ENCODE measurements around the gene NKX2-2. TPM values are rescaled to one million over a fixed set of nuclear protein-coding genes. Genes with fewer than 3 reads are reported as not detected.
A peak's percentile ranks its signal among the peaks of the same experiment; 100 is the strongest.

Gene NKX2-2
- total RNA-seq, 1 experiment from 2014 or later: 4.4 TPM

DNA sequence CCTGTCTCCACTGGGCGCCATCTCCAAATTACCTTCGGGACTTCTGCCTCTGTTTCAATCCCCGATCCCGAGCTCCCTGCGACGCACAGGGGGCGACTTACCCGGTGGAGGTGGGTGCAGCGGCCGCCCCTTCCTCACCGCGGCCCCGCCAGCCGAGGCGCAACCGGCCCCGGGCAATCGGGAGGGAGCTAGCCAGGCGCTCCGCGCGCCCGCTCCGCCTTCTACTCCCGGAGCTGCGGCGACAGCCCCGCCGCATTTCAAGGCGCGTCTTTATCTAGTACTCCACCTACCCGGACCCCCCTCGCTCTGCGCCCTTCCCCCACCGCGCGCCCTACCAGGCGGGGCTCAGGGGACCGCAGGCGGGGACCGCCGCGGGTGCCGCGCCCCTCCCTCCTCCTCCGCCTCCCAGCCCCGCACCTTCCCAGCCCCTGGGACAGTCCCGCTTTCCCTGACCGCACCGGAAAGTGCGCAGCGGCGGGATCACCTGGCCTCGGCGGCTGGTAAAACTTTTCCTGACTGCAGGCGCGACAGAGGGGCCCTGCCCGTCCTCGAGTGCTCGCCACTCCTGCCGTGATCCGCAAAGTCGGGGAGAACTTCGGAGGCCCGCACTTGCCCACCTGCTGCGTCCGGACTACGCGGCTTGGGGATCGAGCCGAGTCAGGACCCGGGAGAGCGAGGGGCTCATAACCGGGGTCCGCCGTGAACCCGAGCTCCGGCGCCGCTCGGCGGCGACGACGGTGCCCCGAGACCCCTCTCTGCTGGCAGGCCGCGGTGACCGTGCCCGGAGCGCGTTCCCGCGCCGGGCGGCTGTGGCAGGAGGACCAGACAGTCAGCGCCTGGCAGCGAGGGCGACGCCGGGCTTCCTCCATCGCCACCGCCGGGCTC, 8.0 kb upstream of the NKX2-2 start:
- DNase-seq (ENCODE audit: low spot score): no peak

DNA sequence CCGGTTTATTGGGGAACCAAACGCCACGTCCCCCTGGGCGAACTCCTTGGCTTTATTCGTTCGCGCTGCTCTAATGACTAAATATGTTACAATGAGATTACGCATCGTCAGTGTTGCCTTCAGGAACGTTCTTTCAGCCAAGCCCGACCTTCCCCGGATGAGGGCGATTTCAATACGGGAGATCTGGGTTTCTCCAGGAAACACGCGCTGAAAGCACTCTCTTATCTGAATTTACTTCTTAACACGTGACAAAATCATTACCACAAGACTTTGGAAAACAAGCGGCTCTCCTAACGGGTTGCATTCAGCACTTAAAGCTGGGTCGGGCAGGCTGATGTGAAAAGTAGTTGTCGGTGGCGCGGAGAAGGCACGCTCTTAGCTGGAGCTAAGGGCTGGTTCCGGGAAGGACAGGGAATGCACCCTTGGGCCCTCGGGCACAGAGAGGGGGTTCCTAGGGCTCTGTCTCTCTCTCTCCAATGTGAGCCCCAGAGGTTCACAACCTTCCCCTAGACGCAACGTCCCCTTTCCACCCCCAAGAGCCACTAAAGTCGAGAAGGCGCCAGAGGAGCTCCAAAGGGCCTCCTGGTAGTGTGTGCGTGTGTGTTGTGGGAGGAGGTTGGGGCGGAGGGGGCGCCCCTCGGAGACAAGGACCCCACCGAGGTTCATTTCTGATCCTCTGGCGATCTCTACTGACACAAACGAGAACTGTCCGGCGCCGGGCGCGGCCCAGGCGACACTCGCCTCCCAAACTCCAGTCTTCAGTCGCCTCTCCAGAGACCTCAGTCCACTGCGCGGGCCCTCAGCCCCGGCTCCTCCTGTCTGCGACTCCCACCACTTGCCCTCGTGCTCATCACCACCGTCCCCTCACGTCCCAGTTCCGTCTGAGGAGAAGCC, 7.1 kb upstream of the NKX2-2 start:
- no peak for DNase-seq (ENCODE audit: low spot score)

DNA sequence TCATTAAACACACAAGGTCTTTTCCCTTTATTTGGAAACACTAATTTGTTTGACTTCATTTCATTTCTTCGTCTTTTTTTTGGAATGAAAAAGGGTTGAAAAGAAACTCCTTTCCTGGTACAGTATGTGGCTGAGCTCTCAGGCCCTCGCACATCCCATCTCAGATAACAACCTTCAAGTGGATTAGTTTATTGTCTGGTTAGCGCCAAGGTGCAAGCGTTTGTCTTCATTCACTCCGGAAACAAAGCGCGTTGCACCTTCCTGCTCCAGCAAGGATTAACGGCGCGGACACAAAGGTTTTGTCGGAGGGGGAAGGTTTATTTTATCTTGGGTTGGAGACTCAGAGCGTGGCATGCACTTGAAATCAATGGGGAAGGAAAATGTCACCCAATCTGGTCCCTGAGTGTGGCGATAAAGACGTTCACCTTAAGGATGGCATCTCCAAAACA, 5.3 kb upstream of the NKX2-2 start:
- DNase-seq (ENCODE audit: low spot score): no peak

DNA sequence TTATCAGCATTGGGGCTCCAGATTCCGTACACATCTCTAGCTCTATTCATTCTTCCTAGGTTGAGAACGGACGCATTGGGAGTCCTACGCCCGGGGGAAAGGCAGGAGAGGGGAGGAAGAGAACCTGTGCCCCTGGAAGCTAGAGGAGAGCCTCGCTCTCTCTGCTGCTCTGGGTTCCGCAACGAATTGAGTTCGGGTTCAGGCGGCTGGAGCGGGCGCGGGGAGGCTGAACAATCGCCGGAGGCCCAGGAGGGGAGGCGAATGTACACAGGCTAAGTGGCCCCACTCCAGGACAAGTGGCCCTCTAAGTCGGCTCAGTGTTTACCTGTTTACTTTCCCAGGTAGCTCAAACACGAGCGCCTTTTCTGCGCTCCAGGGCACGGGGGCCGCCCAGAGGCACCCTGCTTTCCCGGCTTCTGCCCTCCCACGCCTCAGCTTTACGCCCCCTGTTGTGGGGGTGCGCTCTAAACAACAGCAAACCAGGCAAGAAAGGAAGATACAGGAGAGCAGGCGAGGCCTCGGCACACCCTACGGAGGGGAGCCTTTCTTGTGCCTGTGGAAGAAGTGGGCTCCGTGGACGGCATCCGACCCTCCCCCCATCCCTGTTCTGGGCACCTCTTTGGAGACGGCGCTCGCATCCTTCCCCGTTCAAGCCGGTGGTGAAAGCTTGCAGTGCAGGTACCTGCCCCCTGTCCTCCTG, 4.6 kb upstream of the NKX2-2 start:
- no peak for DNase-seq (ENCODE audit: low spot score)

DNA sequence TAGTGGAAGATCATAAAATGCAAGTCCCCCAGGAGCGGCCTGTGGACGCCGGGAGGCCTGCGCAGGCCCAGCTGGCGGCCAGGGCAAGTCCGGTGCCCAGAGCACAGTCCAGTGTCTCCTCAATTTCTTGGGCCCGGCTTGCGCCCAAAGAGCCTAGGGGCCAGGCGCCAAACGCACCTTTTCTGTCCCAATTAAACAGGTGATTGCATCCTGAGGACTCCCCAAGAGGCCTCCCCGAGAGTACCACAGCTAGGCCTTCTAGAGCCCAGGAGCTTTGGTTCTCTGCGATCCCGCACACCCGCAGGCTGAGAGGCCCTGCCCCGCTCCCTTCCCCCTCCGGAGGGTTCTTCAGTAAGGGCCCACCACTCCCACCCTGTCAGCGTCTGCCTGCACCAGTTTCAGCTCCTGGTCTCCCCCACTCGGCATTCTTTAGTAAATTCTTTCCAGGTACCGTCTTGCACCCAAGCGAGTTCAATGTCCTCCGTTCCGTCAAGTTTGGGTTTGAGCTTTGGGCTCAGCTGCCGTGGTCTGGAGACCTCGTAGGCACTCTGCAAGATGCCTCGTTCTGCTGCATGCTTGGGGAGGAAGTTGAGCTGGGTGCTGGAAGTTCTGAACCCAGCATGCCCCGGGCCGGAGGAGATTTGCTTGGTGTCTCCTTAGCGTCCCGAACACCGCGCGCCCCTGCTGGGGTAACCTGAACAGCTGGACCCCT, 3.9 kb upstream of the NKX2-2 start:
- DNase-seq (ENCODE audit: low spot score): no peak

DNA sequence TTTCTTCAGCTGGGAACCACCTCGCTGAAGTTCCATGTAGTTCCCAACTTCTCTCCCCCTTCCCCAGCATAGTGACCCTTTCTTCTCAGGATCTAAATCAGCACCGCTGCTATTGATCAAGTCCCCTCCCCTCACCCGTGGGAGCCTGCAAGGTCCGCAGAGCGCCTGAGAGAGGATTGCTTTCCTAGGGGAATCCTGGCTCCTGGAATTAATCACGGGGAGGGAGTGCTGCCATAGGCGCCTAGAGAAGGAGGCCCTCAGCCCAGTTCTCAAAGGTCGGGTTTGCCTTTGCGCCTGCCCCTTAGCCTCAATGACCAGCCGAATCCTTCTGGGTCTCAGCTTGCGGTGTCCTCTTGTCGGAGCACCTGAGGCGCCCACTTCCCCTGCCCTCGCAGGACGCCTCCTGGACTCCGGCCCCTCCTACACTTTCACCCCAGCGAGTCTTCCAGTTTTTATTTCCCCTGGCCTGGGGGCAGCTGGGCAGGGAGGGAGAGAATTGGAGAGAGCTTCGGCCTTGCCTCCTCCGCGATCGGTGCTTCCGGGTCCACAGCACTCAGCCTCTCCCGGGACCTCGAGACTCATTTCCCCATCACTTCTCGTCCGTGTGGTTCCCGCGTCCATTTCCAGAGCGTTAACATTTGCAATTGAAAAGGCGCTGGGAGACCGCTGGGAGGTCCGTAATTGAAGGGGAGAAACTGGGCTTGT, 3.1 kb upstream of the NKX2-2 start:
- no peak for DNase-seq (ENCODE audit: low spot score)

DNA sequence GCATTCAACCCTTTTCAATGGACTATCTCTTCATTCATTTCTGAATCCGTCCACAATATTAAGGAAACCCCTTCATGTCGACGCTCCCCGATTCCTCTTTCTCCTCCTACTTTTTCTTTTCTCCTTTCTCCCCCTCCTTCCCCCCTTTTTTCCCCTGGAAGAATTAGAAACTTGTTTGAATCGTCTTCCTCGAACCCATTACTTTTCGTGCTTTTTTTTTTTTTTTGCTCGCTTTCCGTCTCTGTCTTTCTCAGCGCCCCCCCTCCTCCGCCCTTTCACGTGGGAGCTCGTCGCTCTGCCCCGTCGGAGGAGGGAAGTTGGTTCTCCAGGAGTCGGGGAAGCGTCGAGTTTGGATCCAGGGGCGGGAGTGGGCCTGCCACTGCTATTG, 2.3 kb upstream of the NKX2-2 start:
- no peak for DNase-seq (ENCODE audit: low spot score)

DNA sequence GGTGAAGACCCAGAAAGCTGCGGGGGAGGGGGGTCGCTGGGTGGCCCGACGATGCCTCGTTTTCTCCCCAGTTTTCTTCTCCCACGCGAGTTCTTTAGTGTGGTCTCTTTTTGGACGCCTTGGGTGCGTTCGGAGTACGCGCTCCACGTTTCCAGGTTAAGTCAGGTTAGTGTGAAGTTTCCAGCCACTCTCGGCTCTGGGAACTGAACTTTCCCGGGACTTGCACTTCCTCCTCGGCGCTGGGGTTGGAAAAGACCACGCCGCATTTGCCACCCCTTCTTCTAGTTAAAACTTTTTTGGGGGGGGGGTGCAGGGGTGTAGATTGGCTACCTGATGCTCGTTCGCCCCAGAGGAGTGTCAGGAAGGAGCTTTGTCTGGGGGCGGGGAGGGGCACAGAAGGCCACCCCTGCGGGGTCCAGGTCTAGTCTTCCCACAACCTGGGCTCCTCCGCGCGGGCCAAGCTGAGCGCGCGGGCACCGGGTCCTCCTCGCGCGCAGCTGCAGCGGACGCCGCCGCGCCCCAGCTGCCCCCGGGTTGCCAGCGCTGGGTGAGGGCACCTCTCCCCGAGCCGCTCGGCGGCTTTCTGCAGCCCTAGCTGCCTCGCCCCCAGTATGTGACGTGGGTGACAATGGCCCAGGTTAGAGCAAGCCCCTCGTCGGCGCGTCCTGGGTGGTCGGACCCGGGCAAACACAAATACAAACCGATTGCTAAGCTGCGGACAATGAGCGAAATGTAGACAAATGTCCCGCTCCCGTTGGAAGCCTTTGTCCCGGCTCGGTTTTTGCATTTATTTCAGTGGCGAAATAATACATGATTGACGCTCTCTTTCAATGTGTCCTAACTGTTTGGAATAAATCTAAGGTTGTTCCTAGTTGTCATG, 1.7 kb upstream of the NKX2-2 start:
- DNase-seq (ENCODE audit: low spot score): no peak

DNA sequence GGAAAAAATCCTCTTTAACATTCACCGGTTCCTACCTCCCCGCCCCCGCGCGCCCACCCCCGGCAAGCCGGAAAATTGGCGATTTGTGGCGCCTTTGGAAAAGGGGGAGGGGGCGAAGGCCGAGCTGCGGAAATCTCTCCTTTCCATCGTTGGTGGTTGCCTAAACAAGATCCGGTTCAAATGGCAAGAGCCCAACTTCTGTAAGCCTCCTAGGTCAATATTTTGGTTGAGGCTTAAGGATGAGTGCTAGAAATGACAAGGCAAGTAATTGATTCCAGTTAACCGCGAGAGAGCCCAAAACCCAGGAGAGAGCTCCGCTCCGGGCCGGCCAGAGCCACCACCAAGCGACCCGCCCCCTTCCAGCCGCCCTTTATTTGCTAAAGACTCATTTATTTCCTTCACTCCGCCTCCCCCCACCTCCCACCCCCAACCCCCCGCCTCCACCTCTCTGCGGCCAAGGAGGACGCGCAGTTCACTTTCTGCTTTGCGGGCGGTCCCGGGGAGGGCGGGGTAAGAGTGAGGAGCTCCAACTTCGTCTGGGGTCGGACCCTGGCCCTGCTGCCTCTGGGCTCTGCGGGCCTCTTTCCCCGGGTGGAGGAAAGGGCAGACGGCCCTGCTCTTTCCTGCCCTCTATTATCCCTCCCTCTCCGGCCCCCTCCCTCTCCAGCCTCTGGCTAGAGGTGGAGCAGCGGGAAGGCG, 838 bp upstream of the NKX2-2 start:
- peak; percentile 29 for DNase-seq (ENCODE audit: low spot score)

DNA sequence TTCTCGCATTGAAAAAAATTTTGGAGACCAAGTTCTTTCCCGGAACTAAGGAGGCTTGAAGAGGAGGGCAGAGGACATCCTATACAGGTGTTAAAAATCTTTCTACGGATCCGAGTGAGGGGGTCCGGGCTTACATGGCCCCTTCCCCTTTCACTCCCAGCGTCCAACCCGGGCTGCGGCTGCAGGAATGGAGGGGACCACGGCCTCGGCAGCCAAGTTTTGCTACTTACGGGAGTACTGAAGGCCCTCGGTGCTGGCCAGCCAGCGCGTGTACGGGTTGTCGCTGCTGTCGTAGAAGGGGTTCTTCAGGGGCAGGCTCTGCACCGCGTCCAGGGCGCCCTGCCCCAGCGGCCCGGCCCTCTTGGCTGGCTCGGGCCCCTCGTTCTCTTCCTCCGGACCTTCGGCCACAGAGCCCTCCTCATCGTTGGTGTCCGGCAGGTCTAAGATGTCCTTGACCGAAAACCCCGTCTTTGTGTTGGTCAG, 642 bp downstream of the NKX2-2 start:
- no peak for DNase-seq (ENCODE audit: low spot score)

DNA sequence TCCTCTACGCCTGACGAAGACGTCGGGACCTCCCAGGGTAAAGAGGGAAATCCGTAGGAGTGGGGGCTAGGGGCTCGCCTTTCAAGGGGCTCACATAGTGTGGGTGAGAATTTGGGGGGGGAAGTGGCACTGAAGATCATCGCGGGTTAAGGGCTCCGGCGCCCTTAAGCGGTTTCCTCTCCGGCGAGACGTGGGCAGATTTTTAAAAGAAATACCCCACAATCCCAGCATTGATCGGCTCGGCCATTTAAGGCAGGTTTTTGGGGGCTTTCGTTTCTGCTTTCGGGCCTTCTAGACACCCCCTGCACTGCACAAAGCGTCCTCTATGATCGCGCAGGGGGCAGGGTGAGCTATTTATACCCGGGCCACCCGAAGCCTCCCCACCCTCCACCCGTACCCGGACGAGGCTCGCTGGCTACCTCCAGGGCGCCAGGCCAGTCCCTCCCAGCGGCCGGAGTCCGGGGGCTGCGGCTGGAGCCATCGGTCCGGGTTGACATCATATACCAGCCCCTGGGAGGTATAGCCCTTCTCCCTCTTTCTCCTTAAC, 1.2 kb downstream of the NKX2-2 start:
- DNase-seq (ENCODE audit: low spot score): no peak

DNA sequence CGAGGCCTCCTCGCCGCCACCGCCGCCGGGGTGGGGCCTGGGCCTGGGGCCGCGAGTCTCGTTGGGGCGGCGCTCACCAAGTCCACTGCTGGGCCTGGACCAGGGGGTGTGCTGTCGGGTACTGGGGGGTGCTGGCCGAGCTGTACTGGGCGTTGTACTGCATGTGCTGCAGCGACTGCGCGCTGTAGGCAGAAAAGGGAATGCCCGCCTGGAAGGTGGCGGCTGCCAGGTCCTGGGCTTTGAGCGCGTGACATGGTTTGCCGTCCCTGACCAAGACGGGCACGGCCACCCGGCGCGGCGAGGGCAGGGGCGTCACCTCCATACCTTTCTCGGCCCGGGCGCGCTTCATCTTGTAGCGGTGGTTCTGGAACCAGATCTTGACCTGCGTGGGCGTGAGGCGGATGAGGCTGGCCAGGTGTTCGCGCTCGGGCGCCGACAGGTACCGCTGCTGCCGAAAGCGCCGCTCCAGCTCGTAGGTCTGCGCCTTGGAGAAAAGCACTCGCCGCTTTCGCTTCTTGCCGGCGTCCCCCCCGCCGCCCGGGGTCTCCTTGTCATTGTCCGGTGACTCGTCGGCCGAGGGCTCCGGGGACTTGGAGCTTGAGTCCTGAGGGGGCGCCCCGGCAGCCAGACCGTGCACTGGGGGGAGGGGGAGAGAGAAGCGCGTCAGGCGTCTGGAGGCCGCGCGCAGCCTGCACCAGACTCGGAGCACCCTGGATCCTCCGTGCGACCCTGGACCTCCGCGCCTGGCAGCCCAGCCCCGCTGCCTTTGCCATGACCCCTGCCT, 1.8 kb downstream of the NKX2-2 start:
- no peak for DNase-seq (ENCODE audit: low spot score)

DNA sequence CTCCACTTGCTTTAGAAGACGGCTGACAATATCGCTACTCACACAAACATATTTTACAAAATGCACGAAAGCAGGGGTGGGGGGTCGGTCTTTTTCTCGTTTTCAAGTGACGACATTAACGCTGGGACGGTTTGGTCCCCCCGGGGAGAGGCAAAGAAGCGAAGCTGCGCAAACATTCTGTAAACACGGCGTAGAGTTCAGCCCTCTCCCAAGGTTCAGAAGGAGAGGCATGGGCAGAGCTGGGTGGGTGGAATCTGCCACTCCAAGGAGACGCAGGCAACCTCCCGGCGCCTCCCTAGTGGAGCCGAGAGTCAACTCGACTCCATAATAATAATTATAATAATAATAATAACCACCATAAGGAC, 2.4 kb downstream of the NKX2-2 start:
- DNase-seq (ENCODE audit: low spot score): no peak

DNA sequence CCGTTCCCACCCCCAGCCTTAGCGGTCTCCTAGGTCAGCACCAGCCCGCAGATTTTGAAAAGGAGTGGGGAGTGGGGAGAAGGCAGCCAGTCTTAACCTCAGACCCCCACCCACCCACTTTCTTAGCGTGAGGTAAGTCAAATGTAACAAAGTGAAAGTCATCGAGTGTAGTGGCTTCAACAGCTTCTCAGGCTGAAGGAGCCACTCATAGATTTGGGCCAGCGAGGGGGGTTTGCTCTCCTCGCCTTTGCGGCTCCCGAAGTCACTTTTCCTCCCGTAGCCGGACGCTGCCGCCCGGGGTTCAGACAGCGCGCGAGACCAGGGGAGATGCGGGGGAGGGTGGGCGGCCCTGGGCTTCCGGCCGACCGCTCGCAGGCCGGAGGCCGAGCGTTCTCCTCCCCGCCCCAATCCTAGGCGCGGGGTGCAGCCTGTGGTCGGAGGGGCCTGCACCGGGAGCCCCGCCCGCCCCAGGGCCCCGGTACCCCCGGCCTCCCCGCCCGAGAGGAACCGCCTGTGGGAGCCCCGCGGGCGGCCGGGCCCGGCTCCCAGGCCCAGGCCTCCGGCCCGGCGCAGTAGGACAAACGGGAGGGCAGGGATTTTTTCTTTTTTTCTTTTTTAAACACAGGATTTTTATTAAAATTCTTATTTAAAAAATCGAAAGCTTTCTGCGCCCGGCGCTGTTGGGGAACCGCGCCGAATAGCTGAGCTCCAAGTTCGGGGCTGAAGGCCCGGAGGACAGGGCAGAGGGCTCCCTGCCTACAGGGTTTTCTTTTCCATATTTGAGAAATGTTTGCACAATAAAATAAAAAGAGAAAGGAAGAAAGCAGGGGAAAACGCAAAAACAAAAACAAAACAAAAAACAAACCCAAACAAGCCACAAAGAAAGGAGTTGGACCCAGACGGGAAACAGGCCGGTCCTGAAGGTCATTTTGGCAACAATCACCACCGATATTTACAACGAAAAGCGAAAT, 3.2 kb downstream of the NKX2-2 start:
- no peak for DNase-seq (ENCODE audit: low spot score)

DNA sequence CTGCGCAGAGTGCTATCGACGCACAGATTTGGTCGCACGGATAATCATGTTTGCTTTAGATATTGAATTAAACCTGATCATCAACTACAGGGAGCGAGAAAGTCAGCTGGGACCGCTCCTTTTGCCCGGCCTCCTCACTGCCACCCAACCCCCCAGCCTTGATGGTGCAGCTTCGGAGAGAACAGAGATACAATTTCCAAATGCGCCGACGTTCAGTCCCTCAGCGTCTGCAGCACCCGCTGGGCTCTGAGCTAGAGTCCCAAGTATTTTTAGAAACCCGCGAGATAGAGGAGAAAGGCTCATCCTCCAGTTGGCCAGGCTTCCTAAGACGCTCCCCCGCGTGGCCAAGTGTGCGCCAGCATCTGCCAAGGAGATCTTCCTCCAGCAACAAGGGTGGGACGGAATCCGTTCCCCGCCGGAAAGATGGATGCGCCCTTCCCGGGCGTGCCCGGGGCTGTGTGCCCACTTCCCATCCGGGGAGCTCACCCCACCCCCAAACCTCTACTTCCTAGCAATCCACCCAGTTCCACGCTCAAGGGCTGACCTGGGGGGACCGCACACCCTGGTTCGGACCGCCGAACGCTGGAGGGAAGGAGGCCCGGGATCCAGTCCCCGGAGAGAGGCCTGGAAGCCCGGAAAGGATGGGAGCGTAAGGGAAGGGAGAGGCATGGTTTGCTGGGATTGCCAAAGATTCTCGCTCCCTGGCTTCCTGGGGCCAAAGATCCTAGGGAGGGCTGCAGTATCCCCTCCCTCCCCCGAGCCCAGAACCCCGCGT, 4.1 kb downstream of the NKX2-2 start:
- DNase-seq (ENCODE audit: low spot score): no peak

DNA sequence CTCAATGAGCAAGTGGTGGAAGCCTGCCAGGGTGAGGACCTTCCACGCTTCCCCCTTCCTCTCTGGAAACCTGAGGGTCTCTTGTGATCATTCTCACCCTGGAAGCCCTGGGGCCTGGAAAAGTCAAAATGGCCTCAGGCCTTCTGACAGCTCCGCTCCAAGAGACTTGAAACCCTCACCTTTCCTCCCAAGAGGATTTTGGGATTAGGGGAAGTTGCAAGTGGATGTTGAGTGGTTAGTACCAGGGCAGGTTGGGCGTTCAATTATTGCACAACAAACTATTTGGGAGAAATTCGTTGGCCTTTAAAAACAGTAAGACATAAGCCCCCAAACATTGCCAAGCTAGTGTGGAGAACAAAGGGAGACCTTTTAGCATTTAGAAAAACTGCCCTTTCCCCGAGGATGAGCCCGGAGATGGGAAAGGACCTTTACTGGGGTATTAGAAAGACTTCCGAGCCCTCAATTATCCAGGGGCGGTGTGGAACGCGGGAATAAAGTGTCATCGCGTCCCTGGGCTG, 4.7 kb downstream of the NKX2-2 start:
- no peak for DNase-seq (ENCODE audit: low spot score)

All from A172 (cell line).